ENCODE data around the gene RPS6KL1.
"Not testable (repeated sequence)": the region's sequence is repeated elsewhere in the genome, so short reads cannot be mapped to it uniquely, and the experiment has no call there.

RPS6KL1 gene

DNA sequence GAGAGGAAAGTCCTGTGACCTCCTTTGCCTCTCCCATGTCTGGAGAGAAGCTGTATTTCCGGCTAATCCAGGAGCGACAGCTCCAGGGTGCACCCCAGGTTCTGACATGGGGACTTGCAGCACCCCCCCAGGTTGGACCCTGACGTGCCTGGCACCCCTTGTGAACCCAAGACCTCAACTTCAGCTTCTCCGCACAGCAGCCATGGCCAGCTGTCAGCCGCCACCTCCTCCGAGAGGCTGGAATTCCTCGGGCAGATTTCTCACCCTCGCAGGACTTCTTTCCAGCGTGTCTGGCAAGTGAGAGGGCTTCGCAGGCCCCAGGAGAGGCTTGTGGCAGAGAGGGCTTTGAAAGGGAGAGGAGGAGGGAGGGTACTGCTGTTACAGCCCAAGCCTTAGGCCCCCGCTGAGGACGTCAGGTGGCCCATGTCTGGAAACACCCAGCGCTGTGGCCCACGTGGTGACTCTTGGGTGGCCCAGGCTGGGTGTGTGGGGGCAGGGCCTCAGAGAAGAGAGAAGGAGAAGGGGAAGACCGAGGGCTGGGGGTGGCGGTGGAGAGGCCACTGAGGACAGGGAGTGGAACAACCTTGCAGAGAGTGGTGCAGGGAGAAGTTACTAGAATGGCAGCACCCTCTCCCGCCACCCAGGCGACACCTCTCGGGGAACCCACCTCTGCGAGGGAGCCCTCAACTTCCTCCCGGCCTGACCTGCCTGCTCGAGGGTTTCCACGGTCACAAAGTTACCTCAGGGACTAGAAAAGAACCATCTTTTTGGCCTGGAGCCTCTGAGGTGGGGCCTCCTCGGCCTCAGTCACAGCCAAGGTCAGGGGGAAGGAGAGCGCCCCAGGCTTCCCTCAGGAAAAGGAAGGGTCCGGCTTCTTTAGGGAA lies 11.7 kb upstream of the RPS6KL1 start:
- DNase-seq: no peak

DNA sequence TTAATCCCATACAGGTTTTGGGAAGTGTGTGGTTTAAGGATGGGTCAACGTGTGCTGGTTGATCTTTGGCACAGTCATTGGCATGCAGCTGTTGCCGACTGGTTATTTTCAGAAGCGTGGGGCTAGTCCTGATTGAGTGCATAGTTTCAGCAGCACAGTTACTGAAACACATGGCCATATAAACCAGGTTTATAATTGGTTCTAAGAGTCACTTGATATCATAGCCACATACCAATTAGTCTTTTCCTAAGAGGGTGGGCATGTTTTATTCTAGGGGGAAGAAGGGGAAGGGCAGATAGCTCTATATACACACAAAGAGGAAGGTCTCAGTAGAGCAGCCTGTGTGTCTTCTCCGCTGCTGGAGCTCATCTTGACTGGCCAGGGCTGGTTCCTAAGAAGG lies 11.0 kb upstream of the RPS6KL1 start:
- no peak for DNase-seq

DNA sequence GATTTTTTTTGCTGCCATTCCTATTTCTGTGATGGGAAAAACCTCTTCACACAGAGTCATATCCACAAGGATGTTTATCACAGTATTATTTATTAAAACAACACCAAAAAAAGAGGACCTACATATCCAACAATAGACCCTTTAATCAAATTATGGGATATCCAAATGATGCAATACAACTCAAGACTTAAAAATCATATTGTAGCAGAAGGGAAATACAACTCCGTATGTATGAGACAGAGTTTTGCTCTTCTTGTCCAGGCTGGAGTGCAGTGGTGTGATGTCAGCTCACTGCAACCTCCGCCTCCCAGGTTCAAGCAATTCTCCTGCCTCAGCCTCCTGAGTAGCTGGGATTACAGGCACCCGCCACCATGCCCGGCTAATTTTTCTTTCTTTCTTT lies 9.9 kb upstream of the RPS6KL1 start:
- not testable (repeated sequence) for DNase-seq

DNA sequence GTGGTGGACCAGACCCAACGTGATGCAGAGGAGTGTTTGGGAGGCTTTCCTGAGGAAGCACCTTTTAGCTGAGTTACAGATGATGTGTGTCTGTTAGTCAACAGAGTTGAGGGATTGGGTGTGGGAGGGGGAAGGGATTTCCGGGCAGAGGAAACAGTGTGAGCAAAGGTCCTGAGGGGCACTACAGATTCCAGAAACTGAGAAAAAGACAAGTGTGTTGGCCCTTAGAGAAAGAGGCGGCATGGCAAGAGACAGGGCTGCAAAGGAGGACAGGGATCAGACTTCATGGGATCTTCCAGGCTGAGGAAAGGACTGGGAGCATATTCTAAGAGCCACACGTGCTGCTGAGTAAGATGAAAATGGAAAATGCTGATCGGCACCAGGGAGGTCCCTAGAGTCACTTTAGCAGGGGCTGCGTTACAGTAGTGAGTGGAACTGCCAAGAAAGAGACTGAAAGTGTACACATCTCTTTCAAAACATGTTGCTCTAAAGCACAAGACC lies 9.4 kb upstream of the RPS6KL1 start:
- DNase-seq: no peak

DNA sequence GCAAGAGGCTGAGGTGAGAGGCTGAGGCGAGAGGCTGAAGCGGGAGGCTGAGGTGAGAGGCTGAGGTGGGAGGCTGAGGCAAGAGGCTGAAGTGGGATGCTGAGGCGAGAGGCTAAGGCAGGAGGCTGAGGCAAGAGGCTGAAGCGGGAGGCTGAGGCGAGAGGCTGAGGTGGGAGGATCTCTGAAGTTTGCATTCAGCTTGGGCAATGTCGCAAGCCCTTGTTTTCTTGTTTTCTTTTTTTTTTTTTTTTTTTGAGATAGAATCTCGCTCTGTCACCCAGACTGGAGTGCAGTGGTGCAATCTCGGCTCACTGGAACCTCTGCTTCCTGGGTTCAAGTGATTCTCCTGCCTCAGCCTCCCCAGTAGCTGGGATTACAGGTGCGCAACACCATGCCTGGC lies 8.7 kb upstream of the RPS6KL1 start:
- DNase-seq: not testable (repeated sequence)

DNA sequence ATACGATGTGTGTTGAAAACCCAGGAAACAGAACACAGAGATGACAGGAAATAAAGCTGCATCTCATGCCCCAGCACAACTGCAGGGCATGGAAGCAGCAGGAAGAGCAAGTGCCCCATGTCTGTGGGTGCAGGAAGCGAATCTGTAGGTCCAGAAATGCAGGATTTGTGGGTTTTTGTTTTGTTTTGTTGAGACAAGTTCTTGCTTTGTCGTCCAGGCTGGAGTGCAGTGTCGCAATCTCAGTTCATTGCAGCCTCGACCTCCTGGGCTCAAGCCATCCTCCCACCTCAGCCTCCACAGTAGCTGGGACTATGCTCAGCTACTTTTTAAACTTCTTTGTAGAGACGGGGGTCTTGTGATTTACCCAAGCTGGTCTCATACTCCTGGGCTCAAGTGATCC lies 6.2 kb upstream of the RPS6KL1 start:
- DNase-seq: no peak

DNA sequence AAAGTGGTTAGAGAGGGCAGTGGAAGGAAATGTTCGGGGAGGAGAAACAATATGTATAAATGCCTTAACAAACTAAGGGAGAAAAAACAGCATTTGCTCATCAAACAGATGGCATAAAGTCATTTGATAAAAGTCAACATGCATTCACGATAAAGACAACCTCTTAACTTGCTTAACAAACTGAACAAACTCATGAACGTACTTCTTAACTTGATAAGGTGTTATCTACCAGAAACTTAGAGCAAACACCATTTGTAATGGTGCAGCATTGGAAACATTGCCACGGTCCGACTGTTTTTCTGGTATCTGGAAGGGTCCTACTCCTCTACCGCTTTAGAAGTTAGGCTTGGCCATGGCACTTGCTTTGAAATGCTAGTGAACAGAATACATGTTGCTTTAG lies 4.2 kb upstream of the RPS6KL1 start:
- DNase-seq: no peak

DNA sequence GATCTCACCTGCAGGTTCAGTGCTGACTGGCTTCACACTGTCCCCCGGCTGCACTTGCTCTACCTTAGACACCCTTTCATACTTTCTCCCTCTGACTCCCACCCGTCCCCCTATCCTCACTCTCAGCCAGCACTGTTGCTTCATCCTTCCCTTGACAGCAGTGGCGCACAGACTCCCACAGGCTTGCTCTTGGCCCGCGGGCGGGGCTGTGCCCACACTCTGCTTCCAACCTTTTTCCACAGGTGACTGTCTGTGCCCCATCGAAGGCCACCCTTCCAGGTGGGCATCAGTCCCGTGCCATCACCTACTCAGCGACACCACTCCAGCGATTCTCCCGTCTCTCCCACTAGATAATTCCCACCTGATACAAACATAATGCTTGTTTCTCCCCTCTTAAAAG lies 1.0 kb upstream of the RPS6KL1 start:
- DNase-seq: no peak

- DNase-seq: no peak
Observed at GRCh38 chr14:74921987-74922751, 891 bp downstream of the RPS6KL1 start.

- DNase-seq: no peak
Observed at GRCh38 chr14:74921053-74921620, 1.9 kb downstream of the RPS6KL1 start.

DNA sequence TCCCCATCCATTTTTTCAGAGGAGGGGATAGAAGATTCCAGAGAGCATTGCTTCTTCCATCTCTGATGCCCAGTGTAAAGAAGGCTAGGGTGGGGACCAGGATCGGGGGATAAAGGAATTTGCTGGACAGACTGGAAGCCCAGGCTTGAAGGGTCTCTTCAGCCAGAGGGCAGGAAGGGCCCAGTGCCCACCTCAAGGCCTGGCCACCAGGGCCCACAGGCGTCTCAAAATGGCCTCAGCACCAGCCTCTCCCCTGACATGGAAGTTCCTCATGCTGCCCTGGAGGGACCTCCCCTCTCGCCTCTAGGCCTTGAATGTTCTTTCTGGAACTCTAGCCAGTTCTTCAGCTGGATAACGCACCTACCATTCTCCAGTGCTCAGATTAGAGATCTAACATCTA lies 2.8 kb downstream of the RPS6KL1 start:
- no peak for DNase-seq

- no peak for DNase-seq
Observed at GRCh38 chr14:74919421-74920165, 3.5 kb downstream of the RPS6KL1 start.

GRCh38 chr14:74918380-74918779 lies 4.7 kb downstream of the RPS6KL1 start:
- no peak for DNase-seq

DNA sequence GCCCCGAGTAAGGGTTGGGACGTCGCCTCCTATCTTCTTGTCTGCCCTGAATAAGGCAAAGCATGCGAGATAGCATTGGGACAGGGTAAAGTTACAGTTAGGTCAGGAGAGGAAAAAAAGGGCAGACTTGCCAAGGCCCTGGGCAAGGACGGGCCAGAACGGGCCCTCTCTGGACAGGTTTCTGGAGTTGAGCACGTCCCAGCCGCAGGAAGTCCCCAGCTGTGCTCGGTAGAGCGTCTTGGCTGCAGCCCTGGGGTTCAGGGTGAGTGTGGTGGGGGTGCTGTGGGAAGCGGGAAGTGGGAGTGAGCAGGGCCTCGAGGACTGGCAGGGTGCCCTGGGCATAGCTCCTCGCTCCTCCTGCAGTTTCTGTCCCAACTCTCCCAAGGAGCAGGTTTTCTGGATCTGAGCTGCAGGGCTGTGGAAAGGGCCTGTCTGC lies 5.4 kb downstream of the RPS6KL1 start:
- no peak for DNase-seq

DNA sequence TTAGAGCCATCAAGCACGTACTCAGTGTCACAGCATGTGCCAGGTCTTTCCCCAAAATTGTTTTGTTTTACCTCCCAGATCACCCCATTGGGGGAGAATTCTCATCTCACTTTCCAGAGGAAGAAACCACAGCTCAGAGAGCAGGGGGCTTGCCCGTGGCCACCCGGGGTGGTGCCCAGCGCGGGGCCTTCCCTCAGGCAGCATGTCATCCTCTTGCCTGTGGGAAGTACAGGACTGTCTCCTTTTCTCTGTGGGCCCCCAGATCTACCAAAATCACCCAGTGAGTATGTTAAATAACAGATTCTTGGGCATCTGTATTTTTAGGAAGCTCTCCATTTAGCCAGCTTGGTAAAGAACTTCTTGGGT lies 5.9 kb downstream of the RPS6KL1 start:
- DNase-seq: no peak

- no peak for DNase-seq
Observed at GRCh38 chr14:74915826-74916225, 7.2 kb downstream of the RPS6KL1 start.

DNA sequence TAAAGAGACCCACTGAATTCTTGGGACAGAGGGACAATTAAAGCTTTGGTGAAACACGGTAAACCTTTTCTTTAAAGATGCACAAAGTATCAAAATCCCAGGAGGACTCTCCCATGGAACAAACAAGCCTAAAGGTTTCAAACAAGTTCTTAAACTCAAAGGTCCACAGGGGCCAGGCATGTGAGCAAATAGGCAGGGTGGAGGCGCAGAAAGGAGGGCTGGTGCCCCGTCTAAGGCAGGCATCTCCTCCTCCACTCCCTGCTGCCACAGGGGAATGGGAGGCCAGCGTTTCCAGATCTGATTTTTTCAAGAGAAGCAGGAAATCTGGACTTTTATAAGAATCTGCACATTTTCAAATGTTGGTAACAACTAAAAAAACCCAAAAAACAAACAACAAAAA lies 7.6 kb downstream of the RPS6KL1 start:
- DNase-seq: no peak

DNA sequence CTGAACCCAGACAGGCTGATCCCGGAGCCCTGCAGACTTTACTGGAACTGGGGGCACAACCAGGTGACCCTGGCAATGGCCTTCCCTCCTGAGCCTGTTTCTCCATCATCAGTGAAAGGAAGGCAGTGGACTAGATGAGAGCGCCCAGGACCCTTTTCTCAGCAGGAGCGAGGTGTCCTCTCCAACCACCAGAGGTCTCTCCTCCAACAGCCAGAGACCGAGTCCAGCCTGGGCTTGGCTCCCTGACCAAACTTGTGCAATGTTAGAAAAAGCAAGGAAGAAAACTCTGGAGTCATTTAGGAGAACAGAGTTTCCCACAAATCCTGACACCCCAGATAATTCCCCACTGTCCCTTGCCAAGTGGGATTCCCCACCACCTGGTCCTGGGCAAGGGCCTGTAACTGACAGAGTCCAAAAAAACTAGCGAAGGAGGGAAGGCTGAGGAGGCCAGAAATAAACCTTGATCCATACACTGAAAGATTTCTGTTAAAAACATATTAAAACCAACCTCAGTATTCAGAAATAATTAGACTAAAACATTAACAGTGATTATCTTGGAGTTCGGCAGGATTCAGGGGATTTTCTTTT lies 9.0 kb downstream of the RPS6KL1 start:
- DNase-seq: no peak

GRCh38 chr14:74913393-74913910 lies 9.6 kb downstream of the RPS6KL1 start:
- DNase-seq: no peak

DNA sequence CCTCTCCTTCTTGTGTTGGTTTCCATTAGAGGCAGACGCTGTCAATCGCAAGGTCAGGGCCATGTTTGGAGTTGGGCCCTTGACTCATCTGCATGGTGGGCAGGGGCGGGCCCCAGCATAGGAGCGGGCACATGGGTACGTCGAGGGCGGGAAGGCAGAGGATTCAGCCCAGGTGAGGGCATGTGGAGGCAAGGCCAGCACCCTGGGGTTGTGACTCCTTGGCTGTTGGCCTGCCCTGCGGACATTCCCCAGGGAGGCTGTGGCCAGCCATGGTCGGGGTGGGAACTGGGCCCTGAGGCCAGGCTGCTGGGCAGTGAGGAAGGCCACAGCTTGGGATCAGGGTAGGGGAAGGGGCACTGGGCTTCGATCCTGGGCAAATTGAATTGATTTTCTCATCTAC lies 10.3 kb downstream of the RPS6KL1 start:
- no peak for DNase-seq

DNA sequence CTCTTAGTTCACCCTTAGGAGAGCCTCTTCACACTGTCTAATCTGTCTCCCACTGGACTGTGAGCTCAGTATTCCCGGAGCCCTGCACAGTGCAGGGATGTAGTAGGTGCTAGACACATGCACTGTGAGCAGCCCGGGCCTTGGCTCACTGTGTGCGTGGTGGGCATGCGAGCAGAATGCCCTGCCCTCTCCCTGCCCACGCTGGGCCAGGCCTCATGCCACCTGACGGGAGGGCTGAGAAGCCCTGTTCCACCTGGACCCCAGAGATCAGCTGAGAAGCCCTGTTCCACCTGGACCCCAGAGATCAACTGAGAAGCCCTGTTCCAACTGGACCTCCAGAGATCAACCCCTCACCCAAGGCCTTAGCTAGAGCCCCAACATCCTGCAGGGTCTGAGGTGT lies 10.9 kb downstream of the RPS6KL1 start:
- DNase-seq: no peak

DNA sequence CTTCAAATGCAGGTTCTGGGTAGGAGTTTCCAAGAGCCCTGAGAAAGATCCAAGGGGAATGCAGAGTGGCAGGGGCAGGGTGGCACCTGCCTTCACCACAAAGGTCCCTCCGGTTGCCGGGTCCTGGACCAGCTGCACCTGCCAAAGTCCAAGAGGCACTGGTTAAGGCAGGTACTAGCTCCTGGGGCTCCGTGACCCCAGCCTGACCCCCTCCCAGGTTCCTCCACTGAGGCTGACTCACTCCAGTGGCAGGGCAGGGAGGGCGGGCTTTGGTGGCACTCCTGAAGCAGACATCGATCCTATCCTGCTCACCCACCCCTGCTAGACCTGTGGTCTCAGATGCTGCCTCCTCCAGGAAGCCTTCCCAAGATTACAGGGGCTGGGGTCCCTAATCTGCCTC lies 11.4 kb downstream of the RPS6KL1 start:
- no peak for DNase-seq

Measured in NCI-H2029 treated with DMSO at 0.1 percent for 48 hours (cell line).